SK-N-SH (cell line): ENCODE data around the gene KCNJ10.
A peak's percentile ranks its signal among the peaks of the same experiment; 100 is the strongest.

ENCODE experiments used
- CHD2 ChIP-seq: fragments of 150-350 bp; IDR thresholded peaks from 2 replicates; pipeline ENCODE4 v1.6.1; 2018; ENCODE audit warnings: low read length; ENCODE audit not compliant: partially characterized antibody
- EP300 ChIP-seq, 2 experiments: IDR thresholded peaks; 2 replicates each; pipeline versions ENCODE4 v1.4.0 to v1.6.1; 2012; ENCODE audit warnings: borderline replicate concordance in 1 of 2, low read depth in 1 of 2, low read length in 1 of 2
- EZH2phosphoT487 ChIP-seq: fragments of 200-600 bp; sonication (generic); IDR thresholded peaks from 2 replicates; pipeline ENCODE4 v1.6.1; 2017; ENCODE audit warnings: low read depth, mixed run types, mild to moderate bottlenecking, antibody characterized with exemption, moderate library complexity, borderline replicate concordance
- GABPA ChIP-seq: IDR thresholded peaks from 2 replicates; pipeline ENCODE4 v1.4.0; 2012; ENCODE audit warnings: low read depth, mild to moderate bottlenecking
- MXI1 ChIP-seq: IDR thresholded peaks from 2 replicates; pipeline ENCODE4 v1.6.1; 2012; ENCODE audit warnings: mild to moderate bottlenecking, low read depth, low read length, improper control_type of control experiment
- RAD21 ChIP-seq: IDR thresholded peaks from 2 replicates; pipeline ENCODE4 v1.6.1; 2012; ENCODE audit warnings: mild to moderate bottlenecking, low read length
- RFX5 ChIP-seq: IDR thresholded peaks from 2 replicates; pipeline ENCODE4 v1.6.1; 2012; ENCODE audit warnings: mild to moderate bottlenecking, improper control_type of control experiment, low read length
- RXRA ChIP-seq: IDR thresholded peaks from 2 replicates; pipeline ENCODE4 v1.4.0; 2012; ENCODE audit warnings: low read depth, mild to moderate bottlenecking, borderline replicate concordance
- TAF1 ChIP-seq: IDR thresholded peaks from 2 replicates; pipeline ENCODE4 v1.6.1; 2012; ENCODE audit warnings: low read depth, mild to moderate bottlenecking, low read length, moderate library complexity, borderline replicate concordance
- TEAD4 ChIP-seq: IDR thresholded peaks from 2 replicates; pipeline ENCODE4 v1.4.0; 2012; ENCODE audit warnings: mild to moderate bottlenecking, borderline replicate concordance; ENCODE audit not compliant: insufficient read depth
- TF ChIP-seq, protein P1 (sequence below): fragments of 200-600 bp; sonication (generic); IDR thresholded peaks from 2 replicates; pipeline ENCODE4 v1.6.1; 2017; ENCODE audit warnings: antibody characterized with exemption, mild to moderate bottlenecking, moderate library complexity
- TF ChIP-seq, protein P2 (sequence below): fragments of 150-350 bp; IDR thresholded peaks from 2 replicates; pipeline ENCODE4 v1.6.1; 2017; ENCODE audit warnings: antibody characterized with exemption, low read length, low read depth, borderline replicate concordance
- TF ChIP-seq, protein P3 (sequence below): IDR thresholded peaks from 2 replicates; pipeline ENCODE4 v1.4.0; 2012; ENCODE audit warnings: low read depth

DNA sequence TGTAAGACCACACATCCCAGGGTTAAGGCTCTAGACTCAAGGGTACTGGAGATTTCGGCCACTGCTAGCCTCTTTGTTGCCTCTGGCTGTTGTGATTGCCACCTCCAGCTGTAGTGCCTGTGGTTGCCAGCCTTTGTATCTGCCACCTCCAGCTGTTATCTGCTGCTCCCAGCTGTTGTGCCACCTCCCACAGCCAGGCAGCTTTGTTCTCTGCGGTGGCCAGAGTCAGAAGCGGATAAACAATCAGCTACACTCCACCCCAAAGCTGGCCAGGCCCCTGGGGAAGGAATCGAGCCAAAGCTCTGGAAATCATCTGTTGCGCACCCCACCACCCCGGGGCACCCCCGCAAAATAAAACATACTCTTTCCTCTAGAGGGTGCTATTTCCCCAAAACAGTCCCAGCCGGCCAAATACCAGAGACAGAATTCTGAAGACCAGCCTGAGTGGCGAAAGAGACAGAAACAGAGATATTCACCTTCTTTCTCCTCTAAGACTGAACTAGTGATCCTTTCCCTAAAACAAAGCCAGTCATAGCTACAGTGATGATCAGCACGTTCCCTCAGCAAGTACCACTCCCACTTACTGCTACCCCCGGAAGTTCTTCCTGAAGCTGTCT is 23.4 kb downstream of the KCNJ10 start:
- TF ChIP-seq EP300 (IDR thresholded peaks at IDR 0.05; ENCODE audit: borderline replicate concordance in 1 of 2, low read depth in 1 of 2, low read length in 1 of 2) = peak in 1 of 2 experiments; percentile 27; a peak in 1 of 4 replicates
- TF ChIP-seq, protein P1, sequence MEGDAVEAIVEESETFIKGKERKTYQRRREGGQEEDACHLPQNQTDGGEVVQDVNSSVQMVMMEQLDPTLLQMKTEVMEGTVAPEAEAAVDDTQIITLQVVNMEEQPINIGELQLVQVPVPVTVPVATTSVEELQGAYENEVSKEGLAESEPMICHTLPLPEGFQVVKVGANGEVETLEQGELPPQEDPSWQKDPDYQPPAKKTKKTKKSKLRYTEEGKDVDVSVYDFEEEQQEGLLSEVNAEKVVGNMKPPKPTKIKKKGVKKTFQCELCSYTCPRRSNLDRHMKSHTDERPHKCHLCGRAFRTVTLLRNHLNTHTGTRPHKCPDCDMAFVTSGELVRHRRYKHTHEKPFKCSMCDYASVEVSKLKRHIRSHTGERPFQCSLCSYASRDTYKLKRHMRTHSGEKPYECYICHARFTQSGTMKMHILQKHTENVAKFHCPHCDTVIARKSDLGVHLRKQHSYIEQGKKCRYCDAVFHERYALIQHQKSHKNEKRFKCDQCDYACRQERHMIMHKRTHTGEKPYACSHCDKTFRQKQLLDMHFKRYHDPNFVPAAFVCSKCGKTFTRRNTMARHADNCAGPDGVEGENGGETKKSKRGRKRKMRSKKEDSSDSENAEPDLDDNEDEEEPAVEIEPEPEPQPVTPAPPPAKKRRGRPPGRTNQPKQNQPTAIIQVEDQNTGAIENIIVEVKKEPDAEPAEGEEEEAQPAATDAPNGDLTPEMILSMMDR = peak; percentile 67
- no peak for TF ChIP-seq TEAD4
- no peak for TF ChIP-seq RXRA
- no peak for TF ChIP-seq GABPA
- TF ChIP-seq CHD2 = peak; percentile 49
- TF ChIP-seq, protein P2, sequence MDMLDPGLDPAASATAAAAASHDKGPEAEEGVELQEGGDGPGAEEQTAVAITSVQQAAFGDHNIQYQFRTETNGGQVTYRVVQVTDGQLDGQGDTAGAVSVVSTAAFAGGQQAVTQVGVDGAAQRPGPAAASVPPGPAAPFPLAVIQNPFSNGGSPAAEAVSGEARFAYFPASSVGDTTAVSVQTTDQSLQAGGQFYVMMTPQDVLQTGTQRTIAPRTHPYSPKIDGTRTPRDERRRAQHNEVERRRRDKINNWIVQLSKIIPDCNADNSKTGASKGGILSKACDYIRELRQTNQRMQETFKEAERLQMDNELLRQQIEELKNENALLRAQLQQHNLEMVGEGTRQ = no peak
- TF ChIP-seq, protein P3, sequence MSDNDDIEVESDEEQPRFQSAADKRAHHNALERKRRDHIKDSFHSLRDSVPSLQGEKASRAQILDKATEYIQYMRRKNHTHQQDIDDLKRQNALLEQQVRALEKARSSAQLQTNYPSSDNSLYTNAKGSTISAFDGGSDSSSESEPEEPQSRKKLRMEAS = no peak
- peak; percentile 77 for TF ChIP-seq RAD21
- TF ChIP-seq RFX5 = no peak
- TF ChIP-seq MXI1 = no peak
- no peak for TF ChIP-seq EZH2phosphoT487
- TF ChIP-seq TAF1 = no peak
